ENCODE measurements around the gene C3orf18. TPM values are rescaled to one million over a fixed set of nuclear protein-coding genes. Genes with fewer than 3 reads are reported as not detected.

Gene C3orf18
- total and polyA plus RNA-seq, 9 of the 15 experiments (the other 6 are each of a cell fraction or from before 2014, with no cell fraction given): 0.01 to 2.3 (median 0.94) TPM

- Histone ChIP-seq H3K9me3 (replicated peaks; ENCODE audit: control insufficient read depth, insufficient read depth, low read depth, low read length) (no peaks in the 10 kb centered on the region), H3K27me3 (ENCODE audit: control insufficient read depth in 2 of 2, insufficient read depth in 2 of 2, low read length in 2 of 2) (no peaks in the 10 kb centered on the region), H3K36me3 (ENCODE audit: control insufficient read depth, insufficient read depth, low read length) (no peaks in the 10 kb centered on the region), H3K9me1 (ENCODE audit: control insufficient read depth, insufficient read depth, low read length) (no peaks in the 10 kb centered on the region), H4K20me1 (replicated peaks; ENCODE audit: control insufficient read depth, insufficient read depth, low read length) (no peaks in the 10 kb centered on the region), H3K27ac (ENCODE audit: extremely low read depth, low read depth, low read length) (no peak overlapping the region), H3K79me2 (ENCODE audit: control insufficient read depth, insufficient read depth, low read length) (no peaks in the 10 kb centered on the region), H2AFZ (ENCODE audit: low read depth, low read length) (no peak overlapping the region), H3K9ac (ENCODE audit: insufficient read depth in 1 of 2, low read depth in 2 of 2, low read length in 2 of 2) (no peak overlapping the region; a peak in 1 of 4 replicates), H3K4me3 (no peak overlapping the region), H3K4me1 (replicated peaks in 1 of 2; ENCODE audit: control insufficient read depth in 2 of 2, insufficient read depth in 2 of 2, low read length in 2 of 2) (peaks cover 10 to 41% of the 10 kb centered on the region in 2 experiments; a peak in 4 of 5 replicates), H3K4me2 (ENCODE audit: insufficient read depth, low read length) (no peak overlapping the region)
- ChIA-PET POLR2A (no interaction called here), CTCF (ENCODE audit: low intra/inter-chr PET ratio) (no interaction called here)
- FAIRE-seq (no peak), DNase-seq (ENCODE audit: extremely low read depth in 1 of 4, low spot score in 3 of 4) (no peak), ATAC-seq (no peak)
- WGBS (ENCODE audit: insufficient coverage, low coverage, missing lambda C conversion rate): 53% methylated on average over 7 of the region's 13 CpGs
- in situ Hi-C loops (cut with MboI) (no loop called here), intact Hi-C loops (cut with micrococcal nuclease) (no loop called here)
- no peak for TF ChIP-seq RBM22 (IDR thresholded peaks at IDR 0.05; ENCODE audit: low read depth, low read length, poor library complexity, severe bottlenecking)
- no TSS peak for BruUV-seq (replicated peaks)
Observed at GRCh38 chr3:50533316-50533715, 34.2 kb downstream of the C3orf18 start.

GRCh38 chr3:50532062-50532705, 35.4 kb downstream of the C3orf18 start:
- peaks cover 2 to 31% of the 10 kb centered on the region in 2 experiments; a peak in 4 of 5 replicates for H3K4me1 ChIP-seq (replicated peaks in 1 of 2; ENCODE audit: control insufficient read depth in 2 of 2, insufficient read depth in 2 of 2, low read length in 2 of 2)
- H3K27ac ChIP-seq (ENCODE audit: extremely low read depth, low read depth, low read length): no peak overlapping the region
- no peaks in the 10 kb centered on the region for H3K9me3 ChIP-seq (replicated peaks; ENCODE audit: control insufficient read depth, insufficient read depth, low read depth, low read length)
- no peaks in the 10 kb centered on the region for H3K9me1 ChIP-seq (ENCODE audit: control insufficient read depth, insufficient read depth, low read length)
- 47% methylated on average over 5 of the region's 9 CpGs for WGBS (ENCODE audit: insufficient coverage, low coverage, missing lambda C conversion rate)
- no peak overlapping the region for H3K9ac ChIP-seq (ENCODE audit: insufficient read depth in 1 of 2, low read depth in 2 of 2, low read length in 2 of 2)
- in situ Hi-C loops (cut with MboI) (no loop called here), intact Hi-C loops (cut with micrococcal nuclease) (no loop called here)
- no peak overlapping the region for H2AFZ ChIP-seq (ENCODE audit: low read depth, low read length)
- H4K20me1 ChIP-seq (replicated peaks; ENCODE audit: control insufficient read depth, insufficient read depth, low read length): no peaks in the 10 kb centered on the region
- DNase-seq (ENCODE audit: extremely low read depth in 1 of 4, low spot score in 3 of 4) (peak in 1 of 4 experiments; percentile 20), ATAC-seq (no peak; the same call in 1 of the 3 replicates), FAIRE-seq (no peak)
- TF ChIP-seq PKNOX1 (IDR thresholded peaks at IDR 0.05): peak; percentile 86
- no peak for TF ChIP-seq ZNF639 (CRISPR knock-in tag; conservative IDR thresholded peaks at IDR 0.05 in 1 of 2, IDR thresholded peaks at IDR 0.05 in 1 of 2)
- no peak for TF ChIP-seq HDAC1 (IDR thresholded peaks at IDR 0.05)
- TF ChIP-seq PBX2 (CRISPR knock-in tag; IDR thresholded peaks at IDR 0.05; ENCODE audit: low read depth): no peak
- TF ChIP-seq PBX2 (tag; conservative IDR thresholded peaks at IDR 0.05; ENCODE audit: low read depth): 0 out of 2 replicates have a peak, but pooled peaks have one; percentile 24
- no peak for TF ChIP-seq NCOA4 (IDR thresholded peaks at IDR 0.05; ENCODE audit: partially characterized antibody)
- TF ChIP-seq ZNF354B (CRISPR knock-in tag; IDR thresholded peaks at IDR 0.05): no peak
- ChIA-PET CTCF (ENCODE audit: low intra/inter-chr PET ratio) (no interaction called here), POLR2A (no interaction called here)
- no peaks in the 10 kb centered on the region for H3K27me3 ChIP-seq (ENCODE audit: control insufficient read depth in 2 of 2, insufficient read depth in 2 of 2, low read length in 2 of 2)
- H3K36me3 ChIP-seq (ENCODE audit: control insufficient read depth, insufficient read depth, low read length): no peaks in the 10 kb centered on the region
- no peak overlapping the region for H3K4me3 ChIP-seq
- no peaks in the 10 kb centered on the region for H3K79me2 ChIP-seq (ENCODE audit: control insufficient read depth, insufficient read depth, low read length)
- H3K4me2 ChIP-seq (ENCODE audit: insufficient read depth, low read length): no peak overlapping the region
- BruUV-seq (replicated peaks): no TSS peak
